GM12874 (cell line): ENCODE data around the gene ETS1.

Source experiments
- CTCF ChIP-seq: IDR thresholded peaks from 2 replicates; pipeline ENCODE4 v1.5.1; 2011; ENCODE audit warnings: low read depth, mild to moderate bottlenecking, control low read depth, low read length, moderate library complexity; ENCODE audit not compliant: insufficient read depth

Gene ETS1

GRCh38 chr11:128579798-128580504 lies 7.4 kb downstream of the ETS1 start:
- TF ChIP-seq CTCF, result no peak

DNA sequence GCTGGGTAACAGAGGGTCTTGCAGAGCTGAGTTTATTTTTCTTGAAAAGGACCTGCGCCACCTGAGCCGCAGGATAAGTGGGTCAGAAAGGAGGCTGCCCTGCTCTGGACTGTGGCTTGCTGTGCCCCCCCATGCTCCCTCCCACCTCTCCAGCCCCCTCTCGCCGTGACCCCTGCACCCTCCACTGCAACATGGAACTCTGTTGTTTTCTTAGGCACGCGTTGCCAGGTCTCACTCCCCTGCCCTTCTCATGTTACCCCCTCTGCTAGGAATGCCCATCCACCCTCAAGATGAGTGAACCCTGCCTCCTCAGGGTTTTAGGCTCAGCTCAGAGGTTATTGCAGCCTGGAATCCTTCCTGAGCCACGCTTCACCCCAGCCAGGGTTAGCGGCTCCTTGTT lies 10.8 kb downstream of the ETS1 start:
- TF ChIP-seq CTCF, result no peak

GRCh38 chr11:128575961-128576350 lies 11.4 kb downstream of the ETS1 start:
- no peak for TF ChIP-seq CTCF

DNA sequence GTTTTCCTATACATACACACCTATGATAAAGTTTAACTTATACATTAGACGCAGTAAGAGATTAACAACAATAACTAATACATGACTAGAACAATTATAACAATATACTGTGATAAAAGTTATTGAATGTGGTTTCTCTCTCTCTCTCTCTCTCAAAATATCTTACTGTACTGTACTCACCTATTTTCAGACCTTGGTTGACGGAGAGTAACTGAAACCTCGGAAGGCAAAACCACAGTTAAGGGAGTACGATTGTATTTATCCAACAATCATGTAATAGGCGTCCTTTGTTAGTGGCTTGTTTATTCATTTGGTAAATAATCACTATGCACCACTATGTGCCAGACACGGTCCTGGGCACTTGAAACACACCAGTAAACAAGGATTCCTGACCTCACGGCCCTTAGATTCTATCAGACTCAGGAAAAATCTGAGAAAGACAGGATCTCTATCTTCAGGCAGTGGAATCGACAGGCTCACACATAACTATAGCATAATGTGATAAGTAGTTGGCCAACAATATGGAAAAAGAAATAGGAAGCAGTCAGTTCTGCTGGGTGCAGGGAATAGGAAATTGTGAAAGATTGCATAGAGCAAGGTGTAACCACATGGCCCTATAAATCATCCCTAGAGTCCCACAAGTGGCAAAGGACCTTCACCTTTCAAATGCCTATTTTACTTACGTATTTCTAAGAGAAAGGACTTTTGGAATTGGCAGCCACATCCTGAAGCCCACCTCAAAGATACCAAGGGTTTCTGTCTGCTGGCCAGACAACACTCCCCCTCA lies 12.0 kb downstream of the ETS1 start:
- TF ChIP-seq CTCF, result no peak

GRCh38 chr11:128574576-128575011 lies 12.8 kb downstream of the ETS1 start:
- no peak for TF ChIP-seq CTCF

DNA sequence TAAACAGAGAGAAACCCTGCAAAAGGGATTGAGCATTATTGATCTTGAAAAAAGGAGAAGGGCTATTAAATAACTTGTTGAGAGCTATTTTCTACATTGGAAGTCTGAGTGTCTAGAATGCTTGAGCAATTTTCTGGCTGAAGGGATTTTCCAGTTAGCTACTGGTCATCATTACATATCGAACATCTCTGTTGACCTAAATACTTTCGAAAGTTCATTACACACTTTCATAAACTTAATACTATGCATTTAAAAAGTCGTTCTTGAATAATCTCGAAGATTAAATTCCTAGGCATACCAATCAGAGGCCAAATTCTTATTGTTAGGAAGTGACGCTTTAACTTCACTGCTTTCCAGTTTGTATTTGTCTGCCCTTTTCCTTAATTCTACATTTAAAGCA lies 13.7 kb downstream of the ETS1 start:
- TF ChIP-seq CTCF, result no peak

- TF ChIP-seq CTCF, result no peak
Measured at GRCh38 chr11:128572965-128573364, 14.4 kb downstream of the ETS1 start.
